Activated CD8-positive, alpha-beta T cell treated with anti-CD3 and anti-CD28 coated beads for 36 hours (primary cell): ENCODE measurements around the gene C5orf58. TPM values are rescaled to one million over a fixed set of nuclear protein-coding genes. Genes with fewer than 3 reads are reported as not detected.
A peak's percentile ranks its signal among the peaks of the same experiment; 100 is the strongest.

ENCODE experiments used
- ATAC-seq: fragments of 200-7000 bp; cut with Tn5 transposase; one replicate; pipeline ENCODE4 v1.10.0; 2021; ENCODE audit warnings: mild to moderate bottlenecking, moderate library complexity
- CTCF ChIA-PET: fragments of 350-600 bp; sonication (Branson Sonifier 250); formaldehyde crosslinking; loops from one replicate; lab custom pipeline; 2021; ENCODE audit warnings: antibody characterized with exemption; lab: Charles Lee
- POLR2A ChIA-PET: fragments of 350-600 bp; sonication (Branson Sonifier 250); formaldehyde crosslinking; loops from one replicate; lab custom pipeline; 2021; ENCODE audit warnings: antibody characterized with exemption; lab: Charles Lee
- DNase-seq: peaks from one replicate; pipeline ENCODE4 v3.0.0-alpha.2; 2020
- H3K27ac Mint-ChIP-seq: one replicate; pipeline ENCODE4 v1.8.0; 2021; ENCODE audit warnings: mild to moderate bottlenecking, mixed read lengths
- H3K27me3 Mint-ChIP-seq: one replicate; pipeline ENCODE4 v1.8.0; 2021; ENCODE audit warnings: mixed read lengths
- H3K36me3 Mint-ChIP-seq: one replicate; pipeline ENCODE4 v1.8.0; 2021; ENCODE audit warnings: low read depth, mixed read lengths
- H3K4me1 Mint-ChIP-seq: one replicate; pipeline ENCODE4 v1.8.0; 2021; ENCODE audit warnings: low read depth, mixed read lengths
- H3K4me3 Mint-ChIP-seq: one replicate; pipeline ENCODE4 v1.8.0; 2021; ENCODE audit warnings: mild to moderate bottlenecking, moderate library complexity, mixed read lengths
- H3K9me3 Mint-ChIP-seq: one replicate; pipeline ENCODE4 v1.8.0; 2021; ENCODE audit warnings: mixed read lengths
- CTCF ChIP-seq: fragments of 200-600 bp; IDR thresholded peaks from one replicate; pipeline ENCODE4 v1.8.0; 2022; ENCODE audit warnings: antibody characterized with exemption, mild to moderate bottlenecking
- intact Hi-C: fragments of 100-400 bp; cut with micrococcal nuclease; formaldehyde crosslinking; loops from one replicate; pipeline ENCODE4 v1.10.0; 2022
- total RNA-seq, 2 experiments: library from RNA; stranded (reverse); gene quantifications; one replicate each; pipeline ENCODE4 v1.2.3, GENCODE V29; 2021

C5orf58 gene
- total RNA-seq, 2 experiments from 2014 or later: not detected

- no peaks in the 10 kb centered on the region for H3K9me3 Mint-ChIP-seq
- H3K36me3 Mint-ChIP-seq: no peaks in the 10 kb centered on the region
- ATAC-seq (no peak), DNase-seq (no peak)
- H3K4me3 Mint-ChIP-seq: no peak overlapping the region
- H3K27ac Mint-ChIP-seq: no peak overlapping the region
- intact Hi-C loops: no loop called here
- CTCF ChIA-PET: interaction anchor here (0.9 to 2.8 kb wide), 4 partner anchors 15 to 209 kb away, joined by 4 to 14 read pairs (median 4); no protein-coding TSS in a partner anchor
- POLR2A ChIA-PET: no interaction called here
- TF ChIP-seq CTCF: no peak
- H3K4me1 Mint-ChIP-seq: no peaks in the 10 kb centered on the region
- H3K27me3 Mint-ChIP-seq: peaks cover 9% of the 10 kb centered on the region
These were observed 21.0 kb upstream of the C5orf58 start for GRCh38 chr5:170211575-170212334.

GRCh38 chr5:170216257-170216864, 16.4 kb upstream of the C5orf58 start:
- no peak for ATAC-seq
- intact Hi-C loops: loop anchor here (2.0 kb wide), 1 partner anchor 116 kb away; no protein-coding TSS in a partner anchor

GRCh38 chr5:170217831-170218230, 15.0 kb upstream of the C5orf58 start:
- ATAC-seq: no peak
- H3K36me3 Mint-ChIP-seq: no peaks in the 10 kb centered on the region
- H3K27ac Mint-ChIP-seq: no peak overlapping the region
- ChIA-PET CTCF (interaction anchor here (0.8 to 12.9 kb wide), 6 partner anchors 8 to 203 kb away, joined by 3 to 228 read pairs (median 5); no protein-coding TSS in a partner anchor), POLR2A (no interaction called here)
- H3K9me3 Mint-ChIP-seq: no peaks in the 10 kb centered on the region
- DNase-seq: no peak
- TF ChIP-seq CTCF: no peak
- H3K4me3 Mint-ChIP-seq: no peak overlapping the region
- H3K27me3 Mint-ChIP-seq: peaks cover 2% of the 10 kb centered on the region
- no peaks in the 10 kb centered on the region for H3K4me1 Mint-ChIP-seq
- intact Hi-C loops: loop anchor here (2.0 kb wide), 1 partner anchor 117 kb away; no protein-coding TSS in a partner anchor

More at GRCh38 chr5:170216257-170216864, 16.4 kb upstream of the C5orf58 start:
- no peaks in the 10 kb centered on the region for H3K36me3 Mint-ChIP-seq
- peaks cover 2% of the 10 kb centered on the region for H3K27me3 Mint-ChIP-seq
- H3K4me1 Mint-ChIP-seq: no peaks in the 10 kb centered on the region
- H3K9me3 Mint-ChIP-seq: no peaks in the 10 kb centered on the region
- DNase-seq: no peak
- TF ChIP-seq CTCF: peak; percentile 28
- H3K27ac Mint-ChIP-seq: no peak overlapping the region
- CTCF ChIA-PET: interaction anchor here (0.7 to 3.4 kb wide), 12 partner anchors 9 to 203 kb away, joined by 3 to 18 read pairs (median 3); no protein-coding TSS in a partner anchor
- no peak overlapping the region for H3K4me3 Mint-ChIP-seq
- POLR2A ChIA-PET: interaction anchor here (1.1 kb wide), 1 partner anchor 63 kb away, joined by 4 read pairs; no protein-coding TSS in a partner anchor

- CTCF ChIA-PET: interaction anchor here (0.8 to 12.9 kb wide), 6 partner anchors 7 to 415 kb away, joined by 3 to 228 read pairs (median 4); no protein-coding TSS in a partner anchor
- intact Hi-C loops: no loop called here
- TF ChIP-seq CTCF: no peak
- Mint-ChIP-seq H3K4me3 (no peak overlapping the region), H3K27ac (no peak overlapping the region), H3K9me3 (no peaks in the 10 kb centered on the region), H3K36me3 (no peaks in the 10 kb centered on the region), H3K27me3 (peaks cover 2% of the 10 kb centered on the region), H3K4me1 (no peaks in the 10 kb centered on the region)
- POLR2A ChIA-PET: interaction anchor here (0.9 kb wide), 1 partner anchor 61 kb away, joined by 3 read pairs; no protein-coding TSS in a partner anchor
- ATAC-seq (no peak), DNase-seq (no peak)
These were observed 14.1 kb upstream of the C5orf58 start for GRCh38 chr5:170218726-170219125.
